GM19023 (cell line): Measurements from ENCODE around the gene PPARA.
"Not testable (repeated sequence)": the region's sequence is repeated elsewhere in the genome, so short reads cannot be mapped to it uniquely, and the experiment has no call there.

Source experiments
- ATAC-seq: cut with Tn5 transposase; IDR thresholded peaks from one replicate; pipeline ENCODE4 v1.9.1; 2021; ENCODE audit warnings: mild to moderate bottlenecking, moderate library complexity; ENCODE audit not compliant: unreplicated experiment

The PPARA gene

GRCh38 chr22:46240506-46240905 is 90.2 kb downstream of the PPARA start:
- no peak for ATAC-seq

GRCh38 chr22:46240907-46241306 is 90.6 kb downstream of the PPARA start:
- ATAC-seq, result no peak

GRCh38 chr22:46241396-46242007 is 91.2 kb downstream of the PPARA start:
- no peak for ATAC-seq

GRCh38 chr22:46242076-46242475 is 91.8 kb downstream of the PPARA start:
- no peak for ATAC-seq

GRCh38 chr22:46244771-46245170 is 94.4 kb downstream of the PPARA start:
- no peak for ATAC-seq

GRCh38 chr22:46245511-46245910 is 95.2 kb downstream of the PPARA start:
- no peak for ATAC-seq

- ATAC-seq, result no peak
Measured at GRCh38 chr22:46246178-46246577, 95.9 kb downstream of the PPARA start.

- no peak for ATAC-seq
Measured at GRCh38 chr22:46247443-46247975, 97.2 kb downstream of the PPARA start.

- ATAC-seq, result peak; percentile 77
Measured at GRCh38 chr22:46250035-46250782, 99.9 kb downstream of the PPARA start, which contains the start of gene CDPF1. Gene CDPF1 (minus strand): TSS chr22:46250293. CDS start chr22:46248284, 2,009 bp downstream.

- ATAC-seq, result peak; percentile 9
Measured at GRCh38 chr22:46250783-46251125, 100.4 kb downstream of the PPARA start.

GRCh38 chr22:46251266-46251665 is 100.9 kb downstream of the PPARA start:
- ATAC-seq, result no peak

- ATAC-seq, result no peak
Measured at GRCh38 chr22:46251816-46252380, 101.6 kb downstream of the PPARA start.

GRCh38 chr22:46256358-46256958 is 106.1 kb downstream of the PPARA start:
- ATAC-seq, result no peak

GRCh38 chr22:46259374-46259773 is 109.0 kb downstream of the PPARA start:
- no peak for ATAC-seq

GRCh38 chr22:46260038-46260437 is 109.7 kb downstream of the PPARA start:
- ATAC-seq, result no peak

GRCh38 chr22:46262449-46263215 is 112.3 kb downstream of the PPARA start:
- ATAC-seq, result no peak

- ATAC-seq, result no peak
Measured at GRCh38 chr22:46263216-46263590, 112.9 kb downstream of the PPARA start, which contains the start of gene PKDREJ. Gene PKDREJ (minus strand): TSS chr22:46263343. CDS start chr22:46263322, 21 bp downstream.

- not testable (repeated sequence) for ATAC-seq
Measured at GRCh38 chr22:46264520-46264919, 114.2 kb downstream of the PPARA start.

- not testable (repeated sequence) for ATAC-seq
Measured at GRCh38 chr22:46265627-46266026, 115.3 kb downstream of the PPARA start.

- ATAC-seq, result peak; percentile 86
Measured at GRCh38 chr22:46267431-46268279, 117.3 kb downstream of the PPARA start, which contains the start of gene TTC38. Gene TTC38 (plus strand): TSS chr22:46268008. CDS start chr22:46268040, 32 bp downstream.
